Stimulated activated CD8-positive, alpha-beta memory T cell treated with anti-CD3 and anti-CD28 coated beads, Interleukin-15, amount 100 ng/mL, for 48 hours (primary cell): Measurements from ENCODE around the gene UQCRC2.
A peak's percentile ranks its signal among the peaks of the same experiment; 100 is the strongest.
"Not testable (repeated sequence)": the region's sequence is repeated elsewhere in the genome, so short reads cannot be mapped to it uniquely, and the experiment has no call there.

Source experiments
- DNase-seq, 2 donors: peaks; one replicate each; pipeline ENCODE4 v3.0.0-alpha.2; 2020; ENCODE audit warnings: low read depth in 2 of 2

UQCRC2 gene

DNA sequence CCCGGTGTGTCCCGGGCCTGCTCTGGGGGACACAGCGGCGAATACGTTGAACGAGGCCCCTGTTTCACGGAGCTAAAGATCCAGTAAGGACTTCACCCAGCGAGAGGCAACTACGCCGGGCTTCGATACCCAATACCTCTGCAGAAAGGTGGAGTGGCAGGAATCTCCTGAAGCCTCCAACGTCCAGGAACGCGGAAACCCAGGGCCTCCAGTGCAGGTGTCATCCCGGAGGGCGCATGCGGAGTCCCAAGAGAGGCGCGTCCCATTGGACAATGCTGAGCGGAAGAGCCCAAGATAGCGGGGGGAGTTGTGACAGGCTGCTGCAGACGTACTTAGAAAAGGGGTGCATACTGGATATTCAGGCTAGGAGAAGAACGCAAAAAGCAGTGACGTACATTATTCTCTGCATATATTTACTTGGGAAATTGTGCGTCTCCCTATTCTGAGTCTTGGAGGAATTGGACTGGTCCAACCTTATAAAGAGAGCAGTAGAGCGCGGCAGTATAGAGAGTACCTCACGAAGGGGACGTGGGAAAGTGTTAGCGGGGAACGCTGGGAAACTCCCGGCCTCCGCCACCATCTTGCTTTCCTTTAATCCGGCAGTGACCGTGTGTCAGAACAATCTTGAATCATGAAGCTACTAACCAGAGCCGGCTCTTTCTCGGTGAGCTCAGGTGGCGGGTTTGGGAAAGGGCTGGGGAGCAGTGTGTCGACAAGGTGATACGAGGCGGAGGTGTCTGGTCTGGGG, at the start of gene UQCRC2:
Gene UQCRC2, plus strand, starts transcription at position 569 of the 748 bp plus-strand sequence. Its CDS starts 63 bp downstream, at position 632.
- DNase-seq, result peak; percentile 75 to 79

- not testable (repeated sequence) for DNase-seq
These were observed 20.5 kb upstream of the UQCRC2 start for GRCh38 chr16:21932650-21933049.

- DNase-seq, result not testable (repeated sequence)
These were observed 19.8 kb upstream of the UQCRC2 start for GRCh38 chr16:21933316-21933715.

DNA sequence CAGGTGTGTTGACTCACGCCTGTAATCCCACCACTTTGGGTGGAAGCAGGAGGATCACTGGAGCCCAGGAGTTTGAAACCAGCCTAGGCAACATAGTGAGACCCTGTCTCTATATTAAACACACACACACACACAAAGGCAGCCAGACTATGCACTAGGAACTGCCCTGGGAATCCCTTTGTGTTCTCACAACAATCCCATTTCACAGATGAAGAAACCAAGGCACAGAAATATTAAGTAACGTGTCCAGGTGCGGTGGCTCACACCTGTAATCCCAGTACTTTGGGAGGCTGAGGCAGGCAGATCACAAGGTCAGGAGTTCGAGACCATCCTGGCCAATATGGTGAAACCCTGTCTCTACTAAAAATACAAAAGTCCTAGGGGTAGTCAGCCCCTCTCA, 19.4 kb upstream of the UQCRC2 start:
- not testable (repeated sequence) for DNase-seq

DNA sequence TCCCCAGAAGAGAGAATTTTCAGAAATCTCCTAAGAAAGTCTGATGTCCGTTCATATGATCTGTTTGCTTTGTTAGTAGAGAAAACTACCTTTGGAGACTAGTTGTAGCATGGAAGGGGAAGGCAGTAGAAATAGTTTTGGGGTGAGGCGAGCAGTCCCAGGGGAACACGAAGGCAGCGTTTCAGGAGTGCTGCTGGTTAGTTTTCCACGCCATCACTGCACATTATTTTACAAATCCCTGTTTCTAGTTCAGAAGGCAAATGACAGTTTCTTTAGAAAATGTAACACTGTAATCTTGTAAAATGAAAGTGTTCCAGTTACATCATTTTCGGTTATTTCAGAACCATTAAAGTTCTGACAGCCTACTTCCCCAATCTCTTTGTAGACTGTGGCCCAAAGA, 16.9 kb upstream of the UQCRC2 start:
- DNase-seq, result not testable (repeated sequence)

GRCh38 chr16:21937336-21937829, 15.8 kb upstream of the UQCRC2 start:
- no peak for DNase-seq

GRCh38 chr16:21940570-21940969, 12.6 kb upstream of the UQCRC2 start:
- no peak for DNase-seq

GRCh38 chr16:21943571-21943970, 9.6 kb upstream of the UQCRC2 start:
- no peak for DNase-seq

DNA sequence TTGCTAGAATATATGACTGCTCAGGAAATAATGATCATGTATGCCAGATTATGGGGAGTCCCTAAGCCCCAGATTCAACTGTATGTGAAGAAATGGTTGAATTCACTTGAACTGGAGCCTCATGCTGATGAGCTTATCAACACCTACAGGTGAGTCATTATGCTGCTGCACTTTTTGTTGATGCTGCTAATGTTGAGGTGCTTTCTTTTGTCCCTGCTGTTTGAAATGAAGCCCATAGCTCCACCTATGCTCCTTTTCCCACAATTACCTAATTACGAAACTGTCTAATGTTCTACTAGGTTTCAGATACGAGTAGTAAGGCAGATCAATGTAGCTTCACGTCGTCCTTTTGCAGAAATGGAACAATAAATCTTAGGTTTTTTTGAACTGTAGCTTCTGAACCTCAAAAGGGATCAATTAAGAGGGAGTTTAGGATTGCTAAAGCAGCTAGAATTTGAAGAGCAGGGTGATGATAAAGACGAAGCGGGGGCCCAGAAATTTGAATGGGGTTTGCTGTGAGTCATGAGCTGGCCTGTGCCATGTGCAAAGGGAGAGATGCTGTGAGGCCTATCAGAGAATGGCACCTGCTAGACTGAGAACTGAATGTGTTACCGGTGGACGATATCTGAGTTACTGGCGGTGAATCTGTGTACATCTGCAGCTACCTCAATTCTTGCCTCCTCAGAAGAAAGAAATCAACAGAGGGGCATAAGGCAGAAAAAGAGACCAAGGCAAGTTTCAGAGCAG, 6.1 kb upstream of the UQCRC2 start:
- DNase-seq, result no peak

GRCh38 chr16:21949713-21950260, 3.4 kb upstream of the UQCRC2 start:
- no peak for DNase-seq

DNA sequence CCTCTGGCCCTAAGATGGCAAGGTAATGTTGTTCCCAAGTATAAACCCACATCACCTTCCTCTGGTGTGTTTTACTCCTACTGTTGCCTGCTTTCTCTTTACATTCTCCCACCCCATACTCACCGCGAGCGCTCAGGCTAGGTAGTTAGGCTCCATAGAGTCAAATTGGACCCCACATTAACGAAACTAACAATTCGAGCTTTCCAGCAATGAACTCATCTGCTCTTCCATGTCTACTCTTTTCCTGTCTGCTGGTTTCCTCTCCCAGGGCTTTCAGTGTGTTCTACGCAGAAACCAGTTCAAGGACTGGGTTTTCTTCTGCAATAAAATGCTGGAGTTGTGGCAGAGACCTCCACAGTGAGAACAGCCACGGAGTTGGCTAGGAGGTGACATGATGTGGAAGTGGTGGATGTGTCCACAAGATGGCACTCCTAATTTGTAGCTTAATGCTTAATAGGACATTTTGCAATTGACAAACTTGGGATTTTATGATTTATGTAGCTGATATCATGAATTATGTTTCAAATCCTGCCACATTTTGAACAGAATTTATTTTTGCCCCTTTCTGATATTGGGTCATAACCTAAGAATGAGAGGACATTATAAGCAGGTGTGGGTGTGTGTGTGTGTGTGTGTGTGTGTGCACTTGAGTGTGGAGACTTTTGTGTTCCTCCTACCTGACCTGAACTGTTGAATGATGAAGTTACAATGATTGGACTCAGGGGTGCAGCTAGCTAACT, 2.2 kb upstream of the UQCRC2 start:
- DNase-seq, result no peak

DNA sequence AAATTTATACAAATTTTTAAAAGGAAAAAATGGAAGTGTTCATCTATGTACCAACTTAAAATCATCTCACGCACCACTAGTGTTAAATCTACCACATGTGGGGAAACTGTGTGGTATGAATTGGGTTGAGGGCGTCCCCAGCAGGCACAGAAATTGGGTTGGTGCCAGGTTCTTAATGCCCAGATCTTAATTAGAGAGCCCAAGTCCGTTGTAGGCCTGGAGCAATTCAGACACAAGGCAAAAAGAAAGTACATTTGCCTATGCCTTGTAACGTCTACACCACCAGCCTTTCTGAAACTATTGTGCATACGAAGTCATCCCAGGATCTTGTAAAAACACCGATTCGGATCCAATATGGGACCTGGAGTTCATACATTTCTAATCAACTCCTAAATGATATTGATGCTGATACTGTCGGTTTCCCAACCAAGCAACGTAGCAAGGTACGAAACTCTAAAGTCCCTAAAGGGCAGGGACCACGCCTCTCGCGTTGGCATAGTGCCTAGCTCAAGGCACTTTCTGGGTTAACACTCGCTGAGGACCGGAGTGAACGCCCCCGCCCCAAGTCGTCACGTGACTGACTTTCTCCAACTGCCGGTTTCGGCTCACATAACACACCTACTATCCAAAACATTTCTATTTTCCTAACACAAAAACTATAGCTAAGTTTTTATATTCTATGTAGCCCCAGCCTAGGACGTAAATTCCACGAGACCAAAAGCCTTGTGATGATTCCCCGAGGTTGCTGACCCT, 945 bp upstream of the UQCRC2 start:
- DNase-seq, result peak; percentile 61 to 67

DNA sequence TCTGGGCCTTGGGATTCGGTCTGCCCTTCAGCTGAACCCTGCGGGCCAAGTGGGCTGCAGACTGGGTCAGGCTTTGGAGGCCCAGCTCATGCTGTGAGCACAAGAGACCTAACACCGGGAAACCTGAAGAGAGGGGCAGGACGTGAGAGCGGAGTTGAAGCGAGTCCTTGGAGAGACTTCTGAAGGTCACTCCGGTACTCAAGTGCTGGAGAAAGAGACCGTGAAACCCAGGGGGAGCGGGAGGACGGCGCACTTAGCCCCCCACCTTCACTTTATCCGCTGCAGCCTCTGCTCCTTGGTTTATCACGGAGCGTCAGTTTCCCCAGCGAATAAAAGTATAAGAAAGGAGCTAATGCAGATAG, 361 bp downstream of the UQCRC2 start:
- DNase-seq, result no peak

DNA sequence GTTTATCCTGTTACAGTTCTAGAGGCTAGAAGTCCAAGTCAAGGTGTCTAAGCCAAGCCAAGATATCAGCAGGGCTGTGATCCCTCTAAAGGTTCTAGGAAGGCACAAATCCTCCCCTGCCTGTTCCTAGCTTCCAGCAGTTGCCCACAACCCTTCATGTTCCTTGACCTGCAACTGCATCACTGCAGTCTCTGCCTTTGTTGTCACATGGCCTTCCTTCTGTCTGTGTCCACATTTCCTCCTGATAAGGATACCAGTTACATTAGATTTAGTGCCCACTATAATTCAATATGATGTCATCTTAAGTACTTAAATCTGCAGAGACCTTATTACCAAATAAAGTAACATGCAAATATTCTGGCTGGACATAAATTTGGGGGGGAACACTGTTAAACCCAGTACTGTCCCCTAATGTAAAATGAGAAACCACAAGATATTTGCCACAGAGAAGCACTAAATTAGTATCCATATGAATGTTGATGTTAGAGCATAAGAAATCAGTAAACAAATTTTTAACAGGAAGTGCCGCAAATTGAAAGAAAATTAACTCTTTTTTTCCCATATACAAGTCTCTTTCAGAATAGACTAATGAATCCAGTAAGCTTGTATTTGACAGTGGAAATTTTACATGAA, 4.7 kb downstream of the UQCRC2 start:
- no peak for DNase-seq

- no peak for DNase-seq
These were observed 5.9 kb downstream of the UQCRC2 start for GRCh38 chr16:21959050-21959449.

GRCh38 chr16:21962475-21962874, 9.3 kb downstream of the UQCRC2 start:
- DNase-seq, result no peak

GRCh38 chr16:21963887-21964286, 10.7 kb downstream of the UQCRC2 start:
- DNase-seq, result no peak

- DNase-seq, result no peak
These were observed 11.2 kb downstream of the UQCRC2 start for GRCh38 chr16:21964353-21964752.

DNA sequence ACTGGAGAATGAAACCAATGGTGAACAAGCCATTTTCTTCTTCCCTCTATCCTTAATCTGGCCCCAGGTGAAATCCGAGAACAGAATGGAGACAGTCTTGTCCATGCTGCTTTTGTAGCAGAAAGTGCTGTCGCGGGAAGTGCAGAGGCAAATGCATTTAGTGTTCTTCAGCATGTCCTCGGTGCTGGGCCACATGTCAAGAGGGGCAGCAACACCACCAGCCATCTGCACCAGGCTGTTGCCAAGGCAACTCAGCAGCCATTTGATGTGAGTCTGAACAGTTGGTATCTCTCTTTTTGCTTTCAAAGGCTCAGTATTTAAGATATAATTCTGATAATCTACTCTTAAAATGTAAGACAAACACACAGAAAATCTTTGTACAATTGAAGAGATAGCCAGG, 18.7 kb downstream of the UQCRC2 start:
- DNase-seq, result no peak

GRCh38 chr16:21973945-21974344, 20.8 kb downstream of the UQCRC2 start:
- DNase-seq, result no peak

DNA sequence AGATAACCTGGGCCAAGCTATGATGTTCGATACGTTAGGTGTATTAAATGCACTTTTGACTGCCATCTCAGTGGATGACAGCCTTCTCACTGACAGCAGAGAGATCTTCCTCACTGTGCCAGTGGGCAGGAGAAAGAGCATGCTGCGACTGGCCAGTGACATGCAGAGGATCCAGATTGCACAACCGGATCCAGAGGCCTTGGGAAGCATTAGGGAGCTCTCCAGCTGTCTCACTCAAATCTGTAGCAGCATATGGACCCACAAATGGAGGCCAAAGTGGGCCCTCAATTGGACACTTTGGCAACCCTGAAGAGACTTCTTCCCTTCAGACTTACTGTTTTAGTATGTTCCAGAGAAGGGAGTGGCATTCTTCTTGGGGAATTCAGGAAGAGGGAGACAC, 26.9 kb downstream of the UQCRC2 start:
- DNase-seq, result no peak
